ENCODE measurements around the gene C12orf75. TPM values are rescaled to one million over a fixed set of nuclear protein-coding genes. Genes with fewer than 3 reads are reported as not detected.
"Not testable (repeated sequence)": the region's sequence is repeated elsewhere in the genome, so short reads cannot be mapped to it uniquely, and the experiment has no call there.

Gene C12orf75
- total RNA-seq, 1 donor from 2014 or later: 1.8 TPM

GRCh38 chr12:105396983-105397382, 66.5 kb downstream of the C12orf75 start:
- intact Hi-C loops (cut with micrococcal nuclease): no loop called here
- DNase-seq: no peak
- no peak for ATAC-seq

DNA sequence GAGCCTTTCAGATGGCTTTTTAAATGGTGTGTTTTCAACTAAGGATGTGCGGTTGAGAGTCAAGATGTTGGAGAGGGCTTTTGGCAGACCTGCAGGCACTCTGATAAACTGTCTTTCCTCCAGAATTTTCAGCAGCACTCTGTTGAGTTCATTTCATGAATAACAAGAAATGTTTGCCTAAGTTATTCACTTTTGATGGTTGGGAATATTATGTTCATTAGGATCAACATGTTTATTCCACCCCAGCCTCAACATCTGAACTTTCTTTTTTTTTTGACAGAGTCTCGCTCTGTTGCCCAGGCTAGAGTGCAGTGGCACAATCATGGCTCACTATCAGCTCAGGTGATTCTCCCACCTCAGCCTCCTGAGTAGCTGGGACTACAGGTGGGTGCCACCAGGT, 68.4 kb downstream of the C12orf75 start:
- no peak for ATAC-seq
- no peak for DNase-seq
- intact Hi-C loops (cut with micrococcal nuclease): no loop called here

DNA sequence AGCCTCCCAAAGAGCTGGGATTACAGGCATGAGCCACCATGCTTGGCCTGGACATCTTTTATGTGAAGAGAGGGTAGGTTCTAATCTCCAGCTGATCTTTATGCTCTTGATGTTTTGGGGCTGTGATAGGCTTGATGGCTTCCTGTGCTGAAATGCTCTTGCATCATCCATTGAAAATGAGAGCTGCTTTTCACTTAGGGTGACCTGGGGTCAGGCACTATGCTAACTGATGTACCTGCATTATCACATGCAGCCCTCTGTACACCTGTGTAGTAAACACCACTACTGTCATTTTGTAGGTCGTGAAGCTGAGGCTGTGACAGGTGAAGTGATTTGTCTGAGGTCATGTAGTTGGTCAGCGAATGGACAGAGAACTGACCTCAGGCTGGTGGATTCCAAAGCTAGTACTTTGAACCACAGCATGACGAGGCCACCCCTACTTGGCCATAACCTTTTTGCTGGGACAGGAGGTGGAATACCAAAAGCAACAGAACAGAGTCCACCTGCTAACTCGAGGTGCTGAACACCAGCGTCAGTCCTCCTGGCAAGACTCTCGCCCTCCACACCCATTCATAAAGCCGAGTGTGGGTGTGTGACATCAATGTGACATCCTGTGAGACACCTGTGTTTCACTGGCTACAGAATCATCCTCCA, 69.1 kb downstream of the C12orf75 start:
- ATAC-seq (no peak), DNase-seq (no peak)
- intact Hi-C loops (cut with micrococcal nuclease): no loop called here

- intact Hi-C loops (cut with micrococcal nuclease): no loop called here
Observed at GRCh38 chr12:105400227-105400626, 69.7 kb downstream of the C12orf75 start.

DNA sequence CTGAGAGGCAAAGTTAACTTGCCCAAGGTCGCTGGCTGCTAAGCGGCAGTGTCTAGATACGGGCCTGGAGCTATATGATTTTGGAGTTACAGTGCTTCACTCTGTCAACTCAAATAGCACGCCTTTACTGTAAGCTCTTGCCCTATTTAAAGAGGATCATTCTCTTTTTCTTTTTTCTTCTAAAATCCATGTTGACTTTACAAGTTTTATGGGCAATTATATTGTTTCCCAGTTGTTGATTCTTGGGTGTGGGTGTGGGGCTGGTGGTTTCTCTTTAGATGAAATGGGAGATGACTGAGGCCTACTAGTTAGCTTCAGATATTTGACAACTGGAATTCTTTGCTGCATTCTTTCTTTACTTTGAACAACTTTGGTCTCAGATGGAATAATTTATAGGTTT, 70.7 kb downstream of the C12orf75 start:
- DNase-seq (no peak), ATAC-seq (no peak)
- intact Hi-C loops (cut with micrococcal nuclease): no loop called here

More at GRCh38 chr12:105400227-105400626, 69.7 kb downstream of the C12orf75 start:
- ATAC-seq: no peak
- no peak for DNase-seq

GRCh38 chr12:105402366-105402765, 71.9 kb downstream of the C12orf75 start:
- ATAC-seq (no peak), DNase-seq (no peak)
- intact Hi-C loops (cut with micrococcal nuclease): no loop called here

- ATAC-seq (peak; percentile 67), DNase-seq (no peak)
- intact Hi-C loops (cut with micrococcal nuclease): no loop called here
Observed at GRCh38 chr12:105403095-105403494, 72.6 kb downstream of the C12orf75 start.

DNA sequence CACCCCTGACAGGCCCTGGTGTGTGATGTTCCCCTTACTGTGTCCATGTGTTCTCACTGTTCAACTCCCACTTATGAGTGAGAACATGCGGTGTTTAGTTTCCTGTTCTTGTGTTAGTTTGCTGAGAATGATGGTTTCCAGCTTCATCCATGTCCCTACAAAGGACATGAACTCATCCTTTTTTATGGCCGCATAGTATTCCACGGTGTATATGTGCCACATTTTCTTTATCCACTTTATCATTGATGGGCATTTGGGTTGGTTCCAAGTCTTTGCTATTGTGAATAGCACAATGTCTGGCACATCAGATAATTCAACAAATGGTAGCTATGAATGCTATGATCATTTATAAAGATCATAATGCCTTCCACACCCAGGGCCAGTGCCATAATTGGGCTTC, 73.6 kb downstream of the C12orf75 start:
- ATAC-seq; intact Hi-C loops (cut with micrococcal nuclease); DNase-seq: not testable (repeated sequence)

DNA sequence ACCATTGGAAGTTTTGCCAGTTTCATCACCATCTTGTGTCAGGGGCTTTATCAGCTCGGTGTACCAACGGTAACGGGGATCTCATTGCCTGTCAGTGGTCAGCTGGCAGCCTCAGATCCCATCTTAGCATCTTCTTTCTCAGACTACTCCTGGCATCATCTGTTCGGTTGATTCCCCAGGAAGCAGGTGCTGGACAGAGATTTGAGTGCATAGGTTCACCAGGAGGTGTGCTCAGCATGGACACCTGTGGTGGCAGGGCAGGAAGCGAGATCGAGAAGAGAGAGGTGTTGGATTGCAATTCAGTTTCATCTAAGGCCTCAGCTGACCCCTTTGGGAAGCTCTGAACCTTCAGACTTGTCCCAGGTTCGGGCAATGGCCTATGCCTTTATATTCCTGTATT, 76.0 kb downstream of the C12orf75 start:
- intact Hi-C loops (cut with micrococcal nuclease): no loop called here
- no peak for DNase-seq
- no peak for ATAC-seq

DNA sequence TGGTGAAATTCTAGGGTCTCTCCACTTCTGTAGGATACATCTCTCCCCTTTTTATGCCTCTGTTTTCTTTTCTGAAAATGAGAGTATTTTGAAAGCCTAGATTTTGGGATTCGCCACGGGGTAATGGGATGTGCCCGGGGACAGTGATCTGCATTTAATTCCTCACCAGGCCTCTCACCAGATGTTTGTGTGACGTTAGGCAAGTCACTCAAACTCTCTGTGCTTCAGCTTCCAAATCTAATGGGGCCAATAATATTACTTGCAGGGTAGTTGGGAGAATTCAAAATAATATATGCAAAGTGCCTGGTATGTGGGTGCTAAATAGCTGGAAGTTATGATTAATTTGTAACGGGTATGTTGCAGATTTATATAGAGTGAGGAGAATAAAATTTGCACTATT, 78.8 kb downstream of the C12orf75 start:
- intact Hi-C loops (cut with micrococcal nuclease): no loop called here
- DNase-seq (no peak), ATAC-seq (no peak)

- DNase-seq (peak; percentile 56), ATAC-seq (peak; percentile 80)
- intact Hi-C loops (cut with micrococcal nuclease): loop anchor here (10.0 kb wide), 1 partner anchor 815 kb away; no protein-coding TSS in a partner anchor
Observed at GRCh38 chr12:105409801-105410471, 79.4 kb downstream of the C12orf75 start.

DNA sequence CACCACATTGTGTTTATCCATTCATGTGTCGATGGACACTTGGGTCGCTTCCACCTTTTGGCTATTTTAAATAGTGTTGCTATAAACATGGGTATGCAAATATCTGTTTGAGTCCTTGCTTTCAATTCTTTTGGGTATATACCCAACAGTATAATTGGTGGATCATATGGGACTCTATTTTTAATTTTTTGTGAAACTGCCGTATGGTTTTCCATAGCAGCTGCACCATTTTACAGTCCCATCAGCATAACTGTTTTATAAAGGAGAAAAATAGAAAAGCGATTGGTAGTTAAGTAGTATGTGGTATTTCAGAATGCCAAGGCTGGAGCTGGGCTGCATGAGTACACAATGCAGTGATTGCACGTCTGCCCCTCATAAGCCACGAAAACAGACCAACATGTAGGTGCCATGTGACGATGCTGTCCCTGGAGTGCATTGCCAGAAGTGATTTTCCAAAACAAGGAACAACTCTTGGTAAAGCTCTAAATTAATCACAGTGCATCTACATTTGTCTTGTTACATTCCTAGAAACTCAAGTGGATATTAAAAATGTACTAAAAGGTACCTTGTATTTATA, 83.5 kb downstream of the C12orf75 start:
- DNase-seq (no peak), ATAC-seq (no peak)
- intact Hi-C loops (cut with micrococcal nuclease): loop anchor here (10.0 kb wide), 1 partner anchor 811 kb away; no protein-coding TSS in a partner anchor

GRCh38 chr12:105417732-105418131, 87.2 kb downstream of the C12orf75 start:
- intact Hi-C loops (cut with micrococcal nuclease): loop anchor here (10.0 kb wide), 1 partner anchor 807 kb away; no protein-coding TSS in a partner anchor
- DNase-seq (no peak), ATAC-seq (no peak)

GRCh38 chr12:105418229-105418628, 87.7 kb downstream of the C12orf75 start:
- DNase-seq: no peak
- intact Hi-C loops (cut with micrococcal nuclease): loop anchor here (10.0 kb wide), 1 partner anchor 807 kb away; no protein-coding TSS in a partner anchor
- ATAC-seq: no peak

- intact Hi-C loops (cut with micrococcal nuclease): loop anchor here (10.0 kb wide), 1 partner anchor 806 kb away; no protein-coding TSS in a partner anchor
- ATAC-seq: no peak
- DNase-seq: no peak
Observed at GRCh38 chr12:105418821-105419291, 88.4 kb downstream of the C12orf75 start.

DNA sequence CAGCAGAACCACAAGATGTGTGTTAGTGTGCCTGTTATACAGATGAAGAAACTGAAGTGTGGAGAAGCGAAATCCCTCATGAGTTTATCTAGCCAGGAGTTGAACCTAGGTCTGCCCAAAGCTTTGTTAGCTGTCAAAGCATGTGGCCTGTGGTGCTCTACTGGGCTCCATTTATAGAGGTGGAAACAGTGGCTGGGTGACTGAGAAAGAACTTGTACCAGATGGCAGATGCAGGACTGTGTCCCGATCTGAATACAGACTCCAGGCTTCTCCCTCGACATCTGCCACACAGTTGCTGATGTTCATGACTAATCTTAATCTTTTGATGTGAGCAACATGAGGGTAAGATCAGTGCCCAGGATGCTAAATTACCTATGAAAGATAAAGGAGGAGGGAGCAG, 89.1 kb downstream of the C12orf75 start:
- intact Hi-C loops (cut with micrococcal nuclease): loop anchor here (5.0 to 10.0 kb wide), 2 partner anchors 718 to 805 kb away; partner anchors contain the start of gene NUAK1
- ATAC-seq: no peak
- no peak for DNase-seq

DNA sequence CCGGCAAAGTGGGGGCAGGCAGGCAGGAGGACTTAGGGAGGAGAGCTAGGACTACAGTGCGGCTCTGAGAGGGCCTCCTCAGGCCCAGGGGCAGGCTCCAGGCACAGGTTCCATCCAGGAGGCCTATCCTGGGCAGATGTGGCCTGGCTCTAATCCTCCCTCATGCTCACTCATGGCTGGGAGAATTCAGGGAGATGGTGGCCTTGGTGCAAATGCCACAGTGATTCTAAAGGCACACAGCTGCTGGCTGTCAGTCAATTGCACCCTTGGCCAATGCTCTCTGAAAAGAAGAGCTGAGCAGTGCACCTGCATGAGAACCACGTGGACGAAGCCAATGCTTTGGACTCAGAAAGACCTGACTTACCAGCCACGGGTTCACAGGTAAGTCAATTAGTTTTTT, 89.6 kb downstream of the C12orf75 start:
- DNase-seq (no peak), ATAC-seq (no peak)
- intact Hi-C loops (cut with micrococcal nuclease): loop anchor here (5.0 kb wide), 1 partner anchor 717 kb away; the partner anchor contains the start of gene NUAK1

DNA sequence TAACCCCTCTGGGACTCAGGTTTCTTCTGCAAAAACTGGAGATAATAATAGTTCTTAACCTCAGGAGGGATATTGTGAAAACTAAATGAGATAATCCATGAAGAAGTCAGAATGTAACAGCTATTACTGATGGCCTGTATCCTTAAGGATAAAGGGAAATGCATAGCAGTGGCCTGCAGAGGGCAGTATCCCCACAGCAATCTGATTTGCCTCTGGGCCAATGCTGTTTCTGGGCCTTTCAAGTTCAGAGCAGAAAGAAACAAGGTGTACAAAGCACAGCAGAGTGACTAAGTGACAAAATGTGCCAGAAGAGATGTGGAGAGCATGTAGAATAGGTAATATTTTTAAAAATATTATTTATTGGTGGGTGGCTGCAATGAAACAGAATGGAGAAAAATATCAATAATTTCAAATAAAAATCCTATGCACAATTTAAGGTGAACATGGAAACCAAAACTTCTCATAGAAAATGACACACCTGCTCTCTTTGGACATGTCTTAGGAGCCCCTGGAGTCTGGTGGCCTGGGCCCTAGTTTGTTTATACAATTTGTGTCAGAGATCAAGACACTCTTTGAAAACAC, 90.3 kb downstream of the C12orf75 start:
- ATAC-seq: peak; percentile 95
- intact Hi-C loops (cut with micrococcal nuclease): loop anchor here (5.0 kb wide), 1 partner anchor 717 kb away; the partner anchor contains the start of gene NUAK1
- peak; percentile 70 for DNase-seq
